ENCODE data around the gene RBM19.

GRCh38 chr12:113896841-113897240, 69.3 kb downstream of the RBM19 start:
- TF ChIP-seq CTCF (conservative IDR thresholded peaks at IDR 0.05; ENCODE audit: low read depth, low read length) (no peak), RFX5 (IDR thresholded peaks at IDR 0.05; ENCODE audit: low read depth, low read length) (no peak), POLR2A (IDR thresholded peaks at IDR 0.05; ENCODE audit: low read depth, low read length) (no peak), MAFK (IDR thresholded peaks at IDR 0.05; ENCODE audit: low read depth, low read length) (no peak)
